ES-I3 (cell line): Measurements from ENCODE around the gene ATP2B3.

ENCODE experiments used
- H3K36me3 ChIP-seq: 2 replicates; pipeline ENCODE4 v1.6.1; 2013; ENCODE audit warnings: mild to moderate bottlenecking, low read length, control low read depth, moderate library complexity; ENCODE audit not compliant: insufficient read depth
- H3K4me1 ChIP-seq: 2 replicates; pipeline ENCODE4 v1.6.1; 2013; ENCODE audit warnings: mild to moderate bottlenecking, control low read depth, low read length; ENCODE audit not compliant: insufficient read depth
- H3K9ac ChIP-seq: 2 replicates; pipeline ENCODE4 v1.6.1; 2013; ENCODE audit warnings: low read depth, mild to moderate bottlenecking, low read length, moderate library complexity
- H3K9me3 ChIP-seq: 2 replicates; pipeline ENCODE4 v1.6.1; 2013; ENCODE audit warnings: mild to moderate bottlenecking, low read length, moderate library complexity; ENCODE audit not compliant: control insufficient read depth, insufficient read depth

ATP2B3 gene

GRCh38 chrX:153628665-153629064, 111.2 kb downstream of the ATP2B3 start:
- Histone ChIP-seq H3K36me3 (no peaks in the 10 kb centered on the region), H3K4me1 (no peaks in the 10 kb centered on the region), H3K9ac (no peak overlapping the region), H3K9me3 (no peaks in the 10 kb centered on the region)

DNA sequence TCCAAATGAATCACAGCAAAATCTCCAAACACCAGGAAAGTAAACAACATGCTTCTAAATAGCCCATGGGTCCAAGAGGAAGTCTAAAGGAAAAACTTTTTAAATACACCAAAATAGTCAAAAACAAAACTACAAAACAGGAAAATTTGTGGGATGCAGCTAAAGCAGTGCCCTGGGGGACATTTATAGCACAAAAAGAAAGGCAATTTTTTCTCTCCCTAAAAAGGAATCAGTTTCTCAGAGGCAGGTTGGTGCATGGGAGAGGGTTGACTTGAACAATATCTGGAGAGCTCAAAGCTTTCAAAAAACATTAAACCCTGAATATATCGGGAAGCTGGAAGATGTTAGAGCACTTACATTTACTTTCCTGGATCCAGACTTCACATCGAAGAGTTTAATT, 113.9 kb downstream of the ATP2B3 start:
- Histone ChIP-seq H3K36me3 (no peaks in the 10 kb centered on the region), H3K4me1 (no peaks in the 10 kb centered on the region), H3K9me3 (no peaks in the 10 kb centered on the region), H3K9ac (no peak overlapping the region)

- no peak overlapping the region for H3K9ac ChIP-seq
- no peaks in the 10 kb centered on the region for H3K36me3 ChIP-seq
- H3K4me1 ChIP-seq = no peaks in the 10 kb centered on the region
- H3K9me3 ChIP-seq = no peaks in the 10 kb centered on the region
These were observed 114.6 kb downstream of the ATP2B3 start for GRCh38 chrX:153631907-153632594.
